GM13977 (cell line): ENCODE measurements around the gene TCEA3.

Experiments
- DNase-seq: peaks from one replicate; pipeline ENCODE4 v3.0.0; 2012; ENCODE audit warnings: low spot score
- in situ Hi-C: fragments of 300-500 bp; cut with MboI; formaldehyde crosslinking; loops from one replicate; pipeline ENCODE4 v1.12.0; 2022; ENCODE audit warnings: low sequenced_read_pairs, low pct_unique_long_range_greater_than_20kb, mixed read lengths, inconsistent platforms; ENCODE audit not compliant: unreplicated experiment
- TF ChIP-seq, protein P1 (sequence below): IDR thresholded peaks from 2 replicates; pipeline ENCODE4 v1.5.1; 2012; ENCODE audit warnings: mild to moderate bottlenecking, control low read depth; ENCODE audit not compliant: insufficient read depth; ENCODE audit errors: extremely low read depth, missing control alignments

The TCEA3 gene

DNA sequence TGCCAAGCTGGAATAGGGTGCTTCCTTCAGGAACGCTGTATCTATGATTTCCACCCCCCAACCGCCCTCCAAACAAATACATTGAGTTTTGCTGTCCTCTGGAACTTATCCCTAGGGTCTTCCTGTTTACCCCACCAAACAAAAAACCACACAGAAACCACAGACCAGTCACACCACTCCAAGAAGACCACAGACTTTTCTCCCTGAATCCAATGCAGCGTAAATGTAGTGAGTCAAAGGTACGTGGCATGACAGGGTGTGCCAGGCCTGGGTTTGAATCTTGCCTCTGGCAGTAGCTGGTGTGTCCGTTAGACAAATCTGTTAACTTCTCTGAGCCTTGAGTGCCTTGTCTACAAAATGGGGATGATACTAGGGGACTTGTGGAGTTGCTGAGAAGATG, 31.7 kb upstream of the TCEA3 start:
- TF ChIP-seq, protein P1, sequence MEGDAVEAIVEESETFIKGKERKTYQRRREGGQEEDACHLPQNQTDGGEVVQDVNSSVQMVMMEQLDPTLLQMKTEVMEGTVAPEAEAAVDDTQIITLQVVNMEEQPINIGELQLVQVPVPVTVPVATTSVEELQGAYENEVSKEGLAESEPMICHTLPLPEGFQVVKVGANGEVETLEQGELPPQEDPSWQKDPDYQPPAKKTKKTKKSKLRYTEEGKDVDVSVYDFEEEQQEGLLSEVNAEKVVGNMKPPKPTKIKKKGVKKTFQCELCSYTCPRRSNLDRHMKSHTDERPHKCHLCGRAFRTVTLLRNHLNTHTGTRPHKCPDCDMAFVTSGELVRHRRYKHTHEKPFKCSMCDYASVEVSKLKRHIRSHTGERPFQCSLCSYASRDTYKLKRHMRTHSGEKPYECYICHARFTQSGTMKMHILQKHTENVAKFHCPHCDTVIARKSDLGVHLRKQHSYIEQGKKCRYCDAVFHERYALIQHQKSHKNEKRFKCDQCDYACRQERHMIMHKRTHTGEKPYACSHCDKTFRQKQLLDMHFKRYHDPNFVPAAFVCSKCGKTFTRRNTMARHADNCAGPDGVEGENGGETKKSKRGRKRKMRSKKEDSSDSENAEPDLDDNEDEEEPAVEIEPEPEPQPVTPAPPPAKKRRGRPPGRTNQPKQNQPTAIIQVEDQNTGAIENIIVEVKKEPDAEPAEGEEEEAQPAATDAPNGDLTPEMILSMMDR: no peak
- DNase-seq: no peak
- in situ Hi-C loops: no loop called here

DNA sequence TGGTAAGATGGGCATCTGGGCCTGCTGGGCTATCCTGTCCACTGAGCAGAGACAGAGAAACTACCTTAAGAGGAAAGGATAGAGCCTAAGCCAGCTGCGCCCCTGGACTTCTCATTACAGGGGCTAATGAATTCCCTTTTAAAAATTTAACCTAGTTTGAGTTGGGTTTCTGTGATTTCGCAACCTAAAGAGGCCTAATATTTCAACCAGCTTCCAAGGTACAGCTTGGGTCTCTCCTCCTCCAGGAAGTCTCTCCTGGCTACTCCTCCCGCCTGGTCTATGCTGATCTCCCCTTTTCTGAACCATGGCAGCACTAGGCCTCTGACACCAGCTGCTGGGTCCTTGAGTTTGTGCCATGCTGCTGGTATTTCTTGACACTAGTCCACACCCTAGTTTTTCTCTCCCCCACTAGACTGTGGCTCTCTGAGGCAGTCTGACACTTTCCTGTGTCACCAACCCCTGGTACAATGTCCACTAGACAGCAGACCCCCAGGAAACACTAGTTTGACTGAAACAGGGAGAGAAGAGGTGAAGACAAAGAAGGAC, 29.0 kb upstream of the TCEA3 start:
- TF ChIP-seq, protein P1: no peak
- no peak for DNase-seq
- in situ Hi-C loops: no loop called here

DNA sequence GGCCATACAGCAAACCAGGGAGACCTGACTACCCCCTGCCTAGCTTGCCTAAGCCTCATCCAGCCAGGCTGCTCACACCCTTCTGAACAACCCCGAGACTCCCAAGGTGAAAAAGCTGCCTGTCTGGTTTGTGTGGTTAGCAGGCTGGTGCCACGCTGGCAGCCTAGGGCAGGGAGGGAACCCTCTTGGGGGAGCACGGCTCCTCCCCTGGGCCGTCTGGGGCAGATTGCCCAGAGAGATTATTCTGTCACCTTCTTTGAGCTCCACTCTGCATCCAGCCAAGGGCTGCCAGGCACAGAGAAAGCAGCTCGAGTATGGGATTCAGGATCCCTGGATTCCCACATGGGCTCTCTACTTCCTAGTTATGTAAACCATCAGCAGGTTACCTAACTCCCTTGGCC, 27.5 kb upstream of the TCEA3 start:
- in situ Hi-C loops: no loop called here
- no peak for DNase-seq
- TF ChIP-seq, protein P1: no peak

DNA sequence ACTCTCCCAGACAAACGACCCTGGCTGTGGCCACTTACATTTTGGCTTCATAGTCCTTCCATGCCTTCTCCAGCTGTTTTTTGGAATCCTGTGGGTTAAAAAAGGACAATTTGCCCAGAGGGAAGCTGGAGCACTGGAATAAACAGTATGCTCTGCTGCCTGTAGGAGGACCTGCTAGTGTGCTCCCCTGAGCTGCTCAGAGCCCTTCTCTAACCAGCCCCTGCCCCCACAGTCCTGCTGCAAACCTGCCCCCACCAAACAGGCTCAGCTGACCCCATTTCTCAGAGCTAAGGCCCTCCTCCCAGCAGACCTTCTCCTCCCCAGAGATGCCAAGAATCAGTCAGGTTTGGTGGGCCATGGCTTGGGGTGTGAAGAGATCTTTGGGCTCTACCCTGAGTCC, 26.9 kb upstream of the TCEA3 start:
- TF ChIP-seq, protein P1: no peak
- in situ Hi-C loops: no loop called here
- DNase-seq: no peak

DNA sequence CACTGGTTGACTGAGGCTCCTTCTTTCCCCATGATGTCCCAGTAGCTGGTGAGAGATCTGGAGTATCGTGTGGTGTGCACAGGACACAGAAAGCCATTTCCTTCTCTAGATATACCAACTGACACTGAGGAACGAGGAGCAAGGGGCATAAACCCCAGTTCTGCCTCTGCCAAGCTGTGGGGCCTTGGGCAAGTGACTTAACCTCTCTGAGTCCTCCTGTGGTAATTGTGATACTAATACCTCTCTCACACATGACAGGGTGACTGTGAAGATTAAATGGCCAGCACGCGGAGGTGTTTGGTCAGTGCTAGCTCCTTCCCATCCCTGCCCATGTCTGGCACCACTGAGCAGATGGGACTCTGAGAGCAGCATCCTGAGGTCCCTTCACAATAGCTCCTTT, 26.3 kb upstream of the TCEA3 start:
- in situ Hi-C loops: no loop called here
- no peak for DNase-seq
- TF ChIP-seq, protein P1: no peak

DNA sequence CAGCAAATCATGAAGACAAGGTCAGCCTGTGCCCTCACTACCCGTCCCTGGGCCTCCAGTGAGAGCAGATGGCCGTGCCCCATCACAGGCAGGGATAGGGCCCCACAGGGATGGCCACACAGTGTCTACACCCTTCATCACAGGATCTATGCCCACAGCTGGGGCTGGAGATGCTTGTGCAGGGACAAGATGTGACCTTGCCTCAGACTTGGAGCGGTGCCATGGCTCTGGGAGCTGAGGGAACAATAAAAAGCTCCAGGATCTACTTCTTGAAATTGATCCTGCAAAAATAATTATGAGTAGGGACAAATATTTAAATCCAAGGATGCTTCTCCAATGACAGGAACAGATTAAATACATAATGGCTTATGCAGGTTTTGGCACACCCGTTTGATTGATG, 25.4 kb upstream of the TCEA3 start:
- in situ Hi-C loops: no loop called here
- DNase-seq: no peak
- TF ChIP-seq, protein P1: no peak

DNA sequence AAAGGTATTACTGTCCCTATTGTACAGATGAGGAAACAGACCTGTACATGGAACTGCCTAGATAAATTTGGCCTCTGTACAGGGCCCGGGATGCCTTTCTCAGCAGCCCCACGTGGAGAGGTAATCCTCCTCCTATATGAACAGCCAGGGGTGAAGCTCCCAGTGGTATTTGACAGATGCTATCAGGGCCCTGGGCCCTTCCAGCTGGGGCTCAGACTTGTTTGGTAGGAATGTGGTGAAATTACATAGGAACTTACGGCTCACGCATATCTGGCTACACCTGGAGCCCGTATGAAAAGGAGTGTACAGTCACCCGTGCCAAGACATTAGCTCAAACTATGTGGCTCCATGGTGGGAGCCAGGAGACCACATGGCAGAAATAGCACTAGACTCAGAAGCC, 24.8 kb upstream of the TCEA3 start:
- TF ChIP-seq, protein P1: no peak
- in situ Hi-C loops: no loop called here
- DNase-seq: no peak
